Breast epithelium (tissue), 4 donors: ENCODE data around the gene MRPS23. TPM values are rescaled to one million over a fixed set of nuclear protein-coding genes. Genes with fewer than 3 reads are reported as not detected.
A peak's percentile ranks its signal among the peaks of the same experiment; 100 is the strongest.

Experiments
- DNase-seq, 2 donors: peaks; one replicate each; pipeline ENCODE4 v3.0.0-alpha.2; 2019; ENCODE audit warnings: low spot score in 2 of 2
- H3K27ac ChIP-seq, 2 donors: fragments of 200-600 bp; sonication (generic) in 1 of 2; one replicate each; pipeline ENCODE4 v1.5.1; 2016 to 2019; ENCODE audit warnings: mild to moderate bottlenecking in 1 of 2
- H3K27me3 ChIP-seq, 2 donors: fragments of 200-600 bp; sonication (generic) in 1 of 2; one replicate each; pipeline versions ENCODE4 v1.5.1 to v1.6.0; 2017 to 2019; ENCODE audit warnings: control low read depth in 1 of 2, mild to moderate bottlenecking in 1 of 2
- H3K36me3 ChIP-seq: fragments of 200-600 bp; one replicate; pipeline ENCODE4 v1.5.1; 2019
- H3K4me1 ChIP-seq, 2 donors: fragments of 200-600 bp; sonication (generic); one replicate each; pipeline ENCODE4 v1.5.1; 2016 to 2019; ENCODE audit warnings: control low read depth in 1 of 2
- H3K4me3 ChIP-seq, 3 donors: fragments of 200-600 bp; sonication (generic); 1 replicate in 2 of 3; 2 replicates in 1 of 3; pipeline ENCODE4 v1.5.1; 2016 to 2019; ENCODE audit warnings: mild to moderate bottlenecking in 3 of 3, moderate library complexity in 2 of 3
- H3K9me3 ChIP-seq, 2 donors: fragments of 200-600 bp; sonication (generic) in 1 of 2; one replicate each; pipeline ENCODE4 v1.5.1; 2016 to 2019; ENCODE audit warnings: control low read depth in 1 of 2
- CTCF ChIP-seq, 3 donors: fragments of 450-650 bp; IDR thresholded peaks; one replicate each; pipeline ENCODE4 v1.5.1; 2016 to 2017; ENCODE audit warnings: antibody characterized with exemption in 3 of 3, mild to moderate bottlenecking in 3 of 3, moderate library complexity in 3 of 3
- POLR2A ChIP-seq: fragments of 450-650 bp; IDR thresholded peaks from one replicate; pipeline ENCODE4 v1.6.1; 2016; ENCODE audit warnings: antibody characterized with exemption, mild to moderate bottlenecking, moderate library complexity
- POLR2AphosphoS5 ChIP-seq, 3 donors: sonication (generic); formaldehyde crosslinking; IDR thresholded peaks; one replicate each; pipeline ENCODE4 v1.6.1; 2017; ENCODE audit warnings: antibody characterized with exemption in 3 of 3
- intact Hi-C: fragments of 100-400 bp; cut with DNase I; formaldehyde crosslinking; loops from one replicate; pipeline ENCODE4 v1.15.1; 2023; ENCODE audit warnings: low total_unique reads
- total RNA-seq, 3 donors: library from RNA; depleted of rRNA; stranded (reverse); fragments of >200 nt; gene quantifications; one replicate each; pipeline ENCODE4 v1.1.0, GENCODE V29; 2016

Gene MRPS23
- total RNA-seq, 3 donors from 2014 or later, result 7.5 to 10.7 (median 8.2) TPM

- no peaks in the 10 kb centered on the region for H3K36me3 ChIP-seq
- H3K4me3 ChIP-seq, result no peak overlapping the region
- no peaks in the 10 kb centered on the region for H3K27me3 ChIP-seq
- intact Hi-C loops, result loop anchor here (5.0 kb wide), 1 partner anchor 124 kb away; the partner anchor contains the start of gene VEZF1
- H3K4me1 ChIP-seq, result peaks cover 7 to 12% of the 10 kb centered on the region in 2 donors
- H3K9me3 ChIP-seq, result no peaks in the 10 kb centered on the region
- peak in 1 of 2 donors; percentile 36 for DNase-seq
- H3K27ac ChIP-seq, result peak overlapping the region in 1 of 2 donors; percentile 74
- TF ChIP-seq POLR2A, result no peak
- TF ChIP-seq CTCF (IDR thresholded peaks at IDR 0.05), result no peak
- no peak for TF ChIP-seq POLR2AphosphoS5 (IDR thresholded peaks at IDR 0.05)
Measured at GRCh38 chr17:57862694-57863667, 13.1 kb upstream of the MRPS23 start.

- no peak for TF ChIP-seq CTCF (IDR thresholded peaks at IDR 0.05)
- TF ChIP-seq POLR2AphosphoS5 (IDR thresholded peaks at IDR 0.05), result peak in 2 of 3 donors; percentile 32 to 52
- Histone ChIP-seq H3K36me3 (no peaks in the 10 kb centered on the region), H3K27ac (peak overlapping the region; percentile 67 to 74), H3K27me3 (no peaks in the 10 kb centered on the region), H3K4me3 (peak overlapping the region; percentile 43 to 70 (median 53)), H3K4me1 (peaks cover 7% of the 10 kb centered on the region in 2 donors), H3K9me3 (no peaks in the 10 kb centered on the region)
- intact Hi-C loops, result loop anchor here (5.0 kb wide), 1 partner anchor 125 kb away; the partner anchor contains the start of gene VEZF1
- peak in 1 of 2 donors; percentile 60 for DNase-seq
Measured at GRCh38 chr17:57861790-57862693, 12.2 kb upstream of the MRPS23 start.

- Histone ChIP-seq H3K9me3 (no peaks in the 10 kb centered on the region), H3K27me3 (no peaks in the 10 kb centered on the region), H3K4me1 (peaks cover 7% of the 10 kb centered on the region in 2 donors), H3K36me3 (no peaks in the 10 kb centered on the region), H3K4me3 (peak overlapping the region; percentile 43 to 70 (median 53)), H3K27ac (peak overlapping the region; percentile 67 to 74)
- TF ChIP-seq POLR2A (no peak), CTCF (IDR thresholded peaks at IDR 0.05) (no peak), POLR2AphosphoS5 (IDR thresholded peaks at IDR 0.05) (peak in 2 of 3 donors; percentile 2 to 11)
- peak in 1 of 2 donors; percentile 62 for DNase-seq
- intact Hi-C loops, result loop anchor here (5.0 kb wide), 1 partner anchor 126 kb away; the partner anchor contains the start of gene VEZF1
Measured at GRCh38 chr17:57861000-57861789, 11.4 kb upstream of the MRPS23 start.

GRCh38 chr17:57860414-57860999 lies 10.7 kb upstream of the MRPS23 start:
- intact Hi-C loops, result loop anchor here (5.0 kb wide), 1 partner anchor 127 kb away; the partner anchor contains the start of gene VEZF1
- peak overlapping the region; percentile 67 to 74 for H3K27ac ChIP-seq
- peak in 1 of 3 donors; percentile 7 for TF ChIP-seq POLR2AphosphoS5 (IDR thresholded peaks at IDR 0.05)
- TF ChIP-seq POLR2A, result no peak
- peak overlapping the region in 1 of 3 donors; percentile 70 for H3K4me3 ChIP-seq
- peaks cover 7% of the 10 kb centered on the region in 2 donors for H3K4me1 ChIP-seq
- no peaks in the 10 kb centered on the region for H3K36me3 ChIP-seq
- H3K9me3 ChIP-seq, result no peaks in the 10 kb centered on the region
- DNase-seq, result no peak
- H3K27me3 ChIP-seq, result no peaks in the 10 kb centered on the region
